Peyer's patch (tissue), 4 donors: ENCODE results near the gene HPS6. TPM values are rescaled to one million over a fixed set of nuclear protein-coding genes. Genes with fewer than 3 reads are reported as not detected.

ENCODE experiments used
- DNase-seq, 3 donors: peaks; one replicate each; pipeline ENCODE4 v3.0.0-alpha.2; 2017 to 2019
- H3K27ac ChIP-seq, 4 donors: fragments of 200-600 bp; sonication (generic); one replicate each; pipeline ENCODE4 v1.5.1; 2016 to 2019
- H3K27me3 ChIP-seq, 2 donors: fragments of 200-600 bp; sonication (generic); one replicate each; pipeline ENCODE4 v1.5.1; 2019
- H3K36me3 ChIP-seq, 3 donors: fragments of 200-600 bp; sonication (generic); one replicate each; pipeline ENCODE4 v1.5.1; 2016 to 2019
- H3K4me1 ChIP-seq, 4 donors: fragments of 200-600 bp; sonication (generic); one replicate each; pipeline ENCODE4 v1.5.1; 2016 to 2019
- H3K4me3 ChIP-seq, 4 donors: fragments of 200-600 bp; sonication (generic); 1 replicate in 3 of 4; 2 replicates in 1 of 4; pipeline ENCODE4 v1.5.1; 2016 to 2019; ENCODE audit warnings: mild to moderate bottlenecking in 1 of 4
- H3K9me3 ChIP-seq, 4 donors: fragments of 200-600 bp; sonication (generic); one replicate each; pipeline ENCODE4 v1.5.1; 2016 to 2019; ENCODE audit warnings: mild to moderate bottlenecking in 1 of 4
- CTCF ChIP-seq, 6 experiments: fragments of 450-650 bp in 4 of 6; fragments of 200-600 bp in 2 of 6; sonication (generic) in 1 of 6; IDR thresholded peaks; one replicate each; pipeline ENCODE4 v1.5.1; 2017 to 2019; ENCODE audit warnings: antibody characterized with exemption in 6 of 6, mild to moderate bottlenecking in 3 of 6, moderate library complexity in 1 of 6
- POLR2A ChIP-seq, 2 donors: fragments of 450-650 bp; IDR thresholded peaks; one replicate each; pipeline ENCODE4 v1.5.1; 2017; ENCODE audit warnings: antibody characterized with exemption in 2 of 2, mild to moderate bottlenecking in 2 of 2, moderate library complexity in 2 of 2
- small RNA-seq, 2 donors: library from RNA; depleted of rRNA; stranded (forward); fragments of <200 nt; gene quantifications; one replicate each; pipeline ENCODE3, GENCODE V24; 2016
- total RNA-seq, 4 donors: library from RNA; depleted of rRNA; stranded (reverse); fragments of >200 nt; gene quantifications; one replicate each; pipeline ENCODE4 v1.1.0, GENCODE V29; 2016

HPS6 gene
- total RNA-seq, 4 donors from 2014 or later = 19.8 to 33.4 (median 24.8) TPM

DNA sequence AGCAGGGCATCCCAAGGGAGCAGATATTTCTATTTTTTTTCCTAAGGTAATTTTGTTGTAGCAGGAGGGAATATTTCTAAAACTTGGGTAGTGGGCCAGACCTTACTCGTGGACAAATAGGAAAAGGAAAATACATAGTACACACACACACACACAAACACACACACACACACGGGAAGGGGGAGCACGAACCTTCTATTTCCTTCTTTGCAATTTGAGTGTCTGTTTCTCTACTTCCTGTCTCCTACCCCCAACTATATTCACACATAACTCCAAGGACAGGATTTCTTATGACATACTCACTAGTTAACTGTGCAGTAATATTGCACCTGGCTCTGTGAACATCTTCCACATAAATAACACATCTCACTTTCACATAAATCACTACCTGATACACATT lies 50.6 kb downstream of the HPS6 start:
- Histone ChIP-seq H3K27me3 (no peaks in the 10 kb centered on the region), H3K36me3 (peaks cover 0 to 11% (median 0%) of the 10 kb centered on the region in 3 donors), H3K4me3 (peak overlapping the region in 3 of 4 donors; percentile 75 to 87 (median 78)), H3K4me1 (peaks cover 0 to 73% (median 40%) of the 10 kb centered on the region in 4 donors), H3K9me3 (no peaks in the 10 kb centered on the region), H3K27ac (peak overlapping the region; percentile 79 to 98 (median 88))
- TF ChIP-seq POLR2A (IDR thresholded peaks at IDR 0.05) (no peak), CTCF (IDR thresholded peaks at IDR 0.05) (no peak)
- DNase-seq = no peak

- H3K4me3 ChIP-seq = peak overlapping the region in 1 of 4 donors; percentile 61
- DNase-seq = no peak
- H3K4me1 ChIP-seq = peaks cover 0 to 78% (median 46%) of the 10 kb centered on the region in 4 donors
- TF ChIP-seq POLR2A (IDR thresholded peaks at IDR 0.05) (no peak), CTCF (IDR thresholded peaks at IDR 0.05) (no peak)
- no peaks in the 10 kb centered on the region for H3K27me3 ChIP-seq
- peak overlapping the region in 3 of 4 donors; percentile 97 to 99 (median 98) for H3K27ac ChIP-seq
- H3K9me3 ChIP-seq = no peaks in the 10 kb centered on the region
- H3K36me3 ChIP-seq = peaks cover 0 to 2% (median 0%) of the 10 kb centered on the region in 3 donors
These were observed 51.5 kb downstream of the HPS6 start for GRCh38 chr10:102116656-102117055.

Small RNA genes lying within 50 kb of the gene (small RNA-seq; reads per million reads assigned to genes)
- 0 reads per million in 2 donors for gene AL500527.1
- 0 reads per million in 2 donors for gene AL500527.2

Other genes starting within 250 kb of the HPS6 start
- 100 to 1,000 TPM; 142 to 367 (median 173) TPM for gene OGA, start 246.9 kb upstream of the HPS6 start, total RNA-seq
- 10 to 100 TPM in 1 of 4 donors, 1 to 10 TPM in 3; 3.5 to 11.6 (median 5.5) TPM for gene KCNIP2, start 221.5 kb upstream of the HPS6 start, total RNA-seq
- gene ARMH3, start 9.2 kb upstream of the HPS6 start, total RNA-seq = 10 to 100 TPM; 15.8 to 29.2 (median 23.0) TPM
- gene LDB1, start 55.0 kb downstream of the HPS6 start, total RNA-seq = 10 to 100 TPM; 19.6 to 67.7 (median 42.1) TPM
- 10 to 100 TPM in 3 of 4 donors, 1 to 10 TPM in 1; 8.6 to 71.0 (median 24.0) TPM for gene PPRC1, start 67.7 kb downstream of the HPS6 start, total RNA-seq
- 100 to 1,000 TPM in 1 of 4 donors, 10 to 100 TPM in 3; 19.0 to 149 (median 34.2) TPM for gene NOLC1, start 87.0 kb downstream of the HPS6 start, total RNA-seq
- not detected for gene ELOVL3, start 160.9 kb downstream of the HPS6 start, total RNA-seq
- gene PITX3, start 176.2 kb downstream of the HPS6 start, total RNA-seq = not detected
- gene GBF1, start 180.2 kb downstream of the HPS6 start, total RNA-seq = 10 to 100 TPM; 73.4 to 98.5 (median 95.8) TPM